NOMO-1 (cell line): ENCODE measurements around the gene DENND10.
"Not testable (repeated sequence)": the region's sequence is repeated elsewhere in the genome, so short reads cannot be mapped to it uniquely, and the experiment has no call there.

Experiments used
- DNase-seq, 2 experiments: peaks; one replicate each; lab custom pipeline; 2025; ENCODE audit not compliant: unreplicated experiment in 2 of 2; lab: John Stamatoyannopoulos, UW

Gene DENND10

GRCh38 chr10:119129721-119130120 lies 25.8 kb downstream of the DENND10 start:
- DNase-seq = peak in 1 of 2 experiments; percentile 18

DNA sequence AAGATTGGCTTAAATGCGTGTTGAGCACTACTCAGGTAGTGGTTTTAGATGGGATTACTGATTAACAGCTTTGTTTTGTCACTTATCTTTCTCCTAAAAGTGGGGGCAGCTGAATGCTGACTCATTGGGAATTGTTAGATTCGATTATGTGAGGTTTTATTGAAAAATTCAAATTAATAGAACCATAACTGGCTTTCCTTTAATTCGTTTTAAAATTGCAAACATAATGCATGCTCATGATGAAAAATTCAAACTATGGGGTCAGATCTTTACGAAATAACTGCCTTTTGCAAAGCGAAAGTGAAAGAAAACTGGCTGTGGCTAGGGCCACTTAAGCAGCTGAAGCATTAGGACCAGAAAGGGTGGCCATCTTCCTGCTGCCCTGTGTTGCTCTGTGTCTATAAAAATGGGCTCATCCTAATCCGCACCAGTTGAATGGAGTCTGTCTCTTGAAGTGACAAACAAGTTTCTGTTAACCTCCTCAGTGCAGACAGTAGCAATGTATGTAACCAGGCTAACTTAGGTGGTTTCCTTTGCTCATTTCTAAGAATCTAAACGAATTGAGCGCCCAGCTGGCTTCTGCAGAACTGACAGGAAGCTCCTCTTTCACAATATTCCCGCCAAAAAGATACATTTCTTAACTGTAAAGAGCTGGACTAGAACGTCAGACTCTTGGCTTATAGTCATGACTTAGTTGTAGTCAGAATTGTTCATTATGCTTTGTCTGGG lies 27.8 kb downstream of the DENND10 start:
- DNase-seq = peak; percentile 84 to 98

DNA sequence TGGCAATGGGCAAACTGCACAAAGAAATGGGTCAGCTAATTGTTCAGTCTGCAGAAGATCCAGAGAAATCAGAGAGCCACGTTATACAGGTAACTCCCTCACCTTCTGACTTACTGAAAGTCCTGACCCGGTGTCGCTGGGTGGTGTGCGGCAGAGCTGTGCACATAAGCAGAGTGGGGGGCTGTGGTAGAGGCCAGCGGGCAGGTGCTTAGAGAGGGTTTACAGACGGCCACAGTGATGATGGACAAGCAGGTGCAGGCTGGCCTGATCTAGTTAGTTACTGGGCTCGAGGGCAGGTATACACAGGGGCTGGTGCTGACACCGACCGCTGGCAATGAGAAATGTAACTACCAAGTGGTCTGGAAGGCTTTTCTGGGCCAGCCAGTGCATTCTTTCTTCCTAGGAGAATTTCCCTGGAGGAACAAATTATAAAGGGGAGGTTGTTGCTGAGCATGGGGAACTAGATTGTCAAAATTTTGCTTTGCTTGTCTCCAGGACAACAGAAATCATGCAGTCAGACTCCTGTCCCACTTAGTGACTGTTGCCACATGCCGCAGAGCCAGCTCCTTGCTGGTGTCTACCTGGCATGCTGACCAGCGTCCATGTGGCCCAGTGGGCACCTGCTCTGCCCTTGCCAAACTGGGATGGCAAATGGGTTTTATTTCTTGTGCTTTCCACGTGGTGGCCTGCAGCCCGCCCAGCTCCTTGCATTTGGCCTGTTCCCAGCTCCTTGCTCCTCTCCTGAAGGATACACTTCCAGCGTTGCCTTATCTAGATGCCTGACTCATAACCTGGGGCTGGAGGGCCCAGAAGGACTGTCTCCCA lies 28.8 kb downstream of the DENND10 start:
- no peak for DNase-seq

DNA sequence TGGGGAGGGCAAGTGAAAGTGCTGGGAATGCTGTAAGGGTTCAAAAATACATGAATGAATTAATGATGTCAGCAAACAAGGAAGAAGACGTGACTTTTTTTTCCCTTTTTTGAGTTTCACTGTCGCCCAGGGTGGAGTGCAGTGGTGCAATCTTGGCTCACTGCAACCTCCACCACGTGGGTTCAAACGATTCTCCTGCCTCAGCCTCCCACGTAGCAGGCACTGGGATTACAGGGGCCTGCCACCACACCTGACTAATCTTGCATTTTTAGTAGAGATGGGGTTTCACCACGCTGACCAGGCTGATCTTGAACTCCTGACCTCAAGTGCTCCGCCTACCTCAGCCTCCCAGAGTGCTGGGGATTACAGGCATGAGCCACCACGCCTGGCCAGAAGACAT lies 30.0 kb downstream of the DENND10 start:
- DNase-seq = no peak

DNA sequence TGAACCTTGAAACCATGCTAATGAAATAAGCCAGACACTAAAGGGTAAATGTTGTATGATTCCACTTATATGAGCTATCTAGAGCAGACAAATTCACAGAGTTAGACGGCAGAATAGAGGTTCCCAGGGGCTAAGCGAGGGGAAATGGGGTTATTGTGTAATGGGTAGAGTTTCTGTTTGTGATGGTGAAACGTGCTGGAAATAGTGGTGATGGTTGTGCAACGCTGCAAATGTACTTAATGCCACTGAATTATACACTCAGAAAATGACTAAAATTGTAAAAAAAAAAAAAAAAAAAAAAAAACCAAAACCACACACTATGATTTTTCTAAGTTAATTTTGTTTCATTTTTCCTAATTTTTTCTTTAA lies 31.6 kb downstream of the DENND10 start:
- peak; percentile 71 to 92 for DNase-seq

DNA sequence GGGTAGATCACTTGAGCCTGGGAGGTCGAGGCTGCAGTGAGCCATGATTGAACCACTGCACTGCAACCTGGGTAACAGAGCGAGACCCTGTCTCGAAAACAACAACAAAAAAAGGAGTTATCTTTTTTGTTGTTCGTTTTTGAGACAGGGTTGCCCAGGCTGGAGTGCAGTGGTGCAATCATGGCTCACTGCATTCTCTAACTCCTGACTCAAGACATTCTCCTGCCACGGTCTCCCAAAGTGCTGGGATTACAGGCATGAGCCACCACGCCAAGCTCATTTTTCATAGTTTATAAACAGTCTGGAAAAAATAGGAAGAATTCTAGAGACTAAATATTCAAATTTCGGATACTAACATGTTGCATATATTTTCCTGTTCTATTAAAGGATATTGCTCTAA lies 32.2 kb downstream of the DENND10 start:
- DNase-seq = no peak

DNA sequence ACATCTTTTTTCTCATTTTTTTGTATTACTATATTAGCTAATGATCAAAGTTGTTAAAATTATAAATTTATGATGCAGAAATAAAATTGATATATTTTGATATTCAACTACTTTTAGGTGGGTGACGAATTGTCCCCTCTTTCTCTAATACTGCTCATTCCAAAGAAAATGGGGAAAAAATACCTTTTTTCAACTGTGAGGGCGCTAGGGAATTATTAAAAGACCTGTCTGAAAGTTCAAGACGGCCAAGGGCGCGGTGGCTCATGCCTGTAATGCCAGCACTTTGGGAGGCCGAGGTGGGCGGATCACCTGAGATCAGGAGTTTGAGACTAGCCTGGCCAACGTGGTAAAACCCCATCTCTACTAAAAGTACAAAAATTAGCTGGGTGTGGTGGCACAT lies 34.0 kb downstream of the DENND10 start:
- DNase-seq = not testable (repeated sequence)

- peak; percentile 39 to 59 for DNase-seq
Observed at GRCh38 chr10:119138346-119139306, 34.7 kb downstream of the DENND10 start.

GRCh38 chr10:119139464-119140067 lies 35.7 kb downstream of the DENND10 start:
- DNase-seq = peak; percentile 9 to 39

- DNase-seq = no peak
Observed at GRCh38 chr10:119140603-119141245, 36.8 kb downstream of the DENND10 start.

DNA sequence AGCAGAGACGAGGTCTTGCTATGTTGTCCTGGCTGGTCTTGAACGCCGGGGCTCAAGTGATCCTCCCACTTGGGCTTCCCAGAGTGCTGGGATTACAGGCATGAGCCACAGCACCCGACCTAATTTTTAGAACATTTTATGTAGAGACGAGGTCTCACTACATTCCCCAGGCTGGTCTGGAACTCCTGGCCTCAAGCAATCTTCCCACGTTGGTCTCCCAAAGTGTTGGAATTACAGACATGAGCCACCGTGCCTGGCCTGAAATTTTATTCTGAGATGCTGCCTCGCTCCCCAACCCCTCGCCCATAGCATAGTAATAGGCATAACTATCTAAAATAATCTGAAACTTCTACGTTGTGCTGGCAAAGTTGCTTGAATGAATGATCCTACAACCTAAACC lies 39.7 kb downstream of the DENND10 start:
- no peak for DNase-seq

- DNase-seq = no peak
Observed at GRCh38 chr10:119149157-119149556, 45.2 kb downstream of the DENND10 start.

DNA sequence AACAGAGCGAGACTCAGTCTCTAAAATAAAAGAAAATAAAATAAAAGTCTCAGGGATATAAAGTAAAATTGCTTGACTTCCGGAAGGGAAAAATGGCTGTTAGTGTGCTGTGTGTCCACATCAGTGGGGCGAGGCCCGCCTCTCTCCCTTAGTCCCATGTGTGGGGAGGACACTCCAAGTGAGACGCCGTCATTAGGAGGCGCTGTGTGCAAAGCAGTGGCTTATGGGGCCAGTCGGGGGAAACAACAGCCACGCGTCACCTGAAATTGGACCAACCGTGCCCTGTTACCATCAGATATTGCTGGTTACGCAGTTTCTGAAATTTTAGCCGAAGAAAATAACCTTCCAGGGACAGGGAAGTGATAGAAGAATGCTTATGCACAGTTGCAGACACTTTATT lies 45.8 kb downstream of the DENND10 start:
- no peak for DNase-seq

GRCh38 chr10:119151601-119152000 lies 47.7 kb downstream of the DENND10 start:
- DNase-seq = not testable (repeated sequence)

- no peak for DNase-seq
Observed at GRCh38 chr10:119153041-119153440, 49.1 kb downstream of the DENND10 start.

GRCh38 chr10:119153661-119154060 lies 49.7 kb downstream of the DENND10 start:
- no peak for DNase-seq

DNA sequence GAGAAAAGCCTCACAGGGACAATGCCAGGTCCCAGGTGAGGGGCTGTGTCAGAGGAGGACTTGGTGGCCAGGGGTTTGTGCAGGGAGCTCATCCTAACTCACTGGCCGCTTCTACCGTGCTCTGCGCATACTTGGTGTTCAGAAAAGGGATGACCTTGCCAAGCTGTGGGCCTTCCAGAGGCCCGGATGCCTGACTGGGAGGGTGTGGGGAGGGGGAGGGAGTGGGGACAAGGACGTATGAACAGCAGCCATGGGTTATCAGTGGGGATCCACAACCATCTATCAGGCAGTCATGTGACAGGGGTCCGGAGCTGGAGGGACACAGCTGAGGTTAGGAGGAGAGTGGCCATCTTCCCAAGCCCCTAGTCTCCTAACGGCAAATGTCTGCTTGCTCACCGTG lies 55.4 kb downstream of the DENND10 start:
- DNase-seq = no peak

DNA sequence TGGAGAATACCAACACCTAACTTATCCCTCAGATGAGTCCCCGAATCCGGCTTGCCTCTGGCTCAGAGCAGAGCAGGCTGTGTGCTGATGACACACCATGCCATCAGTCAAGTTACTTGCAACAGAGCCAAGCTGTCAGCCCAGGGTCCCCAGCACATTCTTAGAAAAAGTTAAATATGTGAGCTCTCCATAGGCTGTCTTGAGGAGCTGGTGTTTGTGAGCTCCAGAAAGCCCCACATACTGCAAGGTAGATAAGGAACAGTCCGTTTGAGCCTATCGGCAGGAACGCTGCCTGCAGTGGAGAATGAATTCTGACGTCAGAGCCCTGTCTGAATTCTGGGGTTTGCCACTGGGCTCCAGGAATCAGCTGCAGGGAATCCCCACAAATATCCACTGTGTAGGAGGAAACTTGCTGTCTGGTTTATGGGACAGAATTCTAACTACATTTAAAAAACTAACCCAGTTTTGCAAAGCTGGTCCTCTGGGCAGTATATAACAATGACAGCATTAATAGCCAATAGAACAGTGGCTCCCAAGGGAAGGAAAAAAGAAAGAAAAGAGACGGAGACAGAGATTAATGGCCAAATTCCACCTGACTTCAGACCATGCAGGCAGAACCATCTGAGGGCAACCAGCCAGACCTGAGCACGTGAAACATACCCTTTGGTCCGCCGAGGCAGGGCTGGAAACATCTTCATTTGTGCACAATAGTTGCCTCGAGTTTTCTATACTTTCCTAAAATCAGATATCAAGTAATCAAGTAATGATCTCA lies 58.0 kb downstream of the DENND10 start:
- DNase-seq = no peak

DNA sequence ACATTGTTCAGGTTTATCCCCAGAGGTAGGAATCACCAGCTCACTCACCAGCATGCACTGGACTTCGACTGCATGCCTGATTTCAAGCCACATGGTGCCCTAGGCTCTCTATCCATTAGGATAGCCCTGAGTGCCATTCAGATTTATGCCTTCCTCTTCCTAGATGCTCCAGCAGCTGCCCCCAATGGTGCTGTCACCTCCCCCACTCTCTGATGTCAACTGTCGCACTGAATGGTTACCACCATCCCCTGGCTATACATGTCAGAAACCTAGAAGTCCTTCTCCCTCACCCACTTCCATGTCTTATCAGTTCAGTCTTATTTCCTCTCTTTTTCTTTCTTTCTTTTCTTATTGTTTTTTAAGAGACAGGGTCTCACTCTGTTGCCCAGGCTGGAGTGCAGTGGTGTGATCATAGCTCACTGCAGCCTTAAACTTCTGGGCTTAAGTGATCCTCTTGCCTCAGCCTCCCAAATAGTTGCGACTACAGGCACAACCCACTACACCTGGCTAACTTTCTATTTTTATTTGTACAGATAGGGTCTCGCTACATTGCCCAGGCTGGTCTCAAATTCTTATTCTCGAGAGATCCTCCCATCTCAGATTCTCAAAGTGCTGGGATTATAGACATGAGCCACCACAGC lies 58.7 kb downstream of the DENND10 start:
- no peak for DNase-seq
